DMS153 treated with DMSO at 0.1 percent for 48 hours (cell line): Measurements from ENCODE around the gene PVRIG.
"Not testable (repeated sequence)": the region's sequence is repeated elsewhere in the genome, so short reads cannot be mapped to it uniquely, and the experiment has no call there.

Experiments used
- DNase-seq: peaks from one replicate; lab custom pipeline; 2025; ENCODE audit not compliant: unreplicated experiment; lab: John Stamatoyannopoulos, UW

Gene PVRIG

GRCh38 chr7:100192969-100193368 is 26.8 kb upstream of the PVRIG start:
- no peak for DNase-seq

- DNase-seq = no peak
Observed at GRCh38 chr7:100195222-100195621, 24.5 kb upstream of the PVRIG start.

- not testable (repeated sequence) for DNase-seq
Observed at GRCh38 chr7:100195901-100196322, 23.8 kb upstream of the PVRIG start.

GRCh38 chr7:100198266-100198665 is 21.5 kb upstream of the PVRIG start:
- DNase-seq = no peak

- DNase-seq = no peak
Observed at GRCh38 chr7:100200693-100201092, 19.1 kb upstream of the PVRIG start.

GRCh38 chr7:100204454-100204853 is 15.3 kb upstream of the PVRIG start:
- DNase-seq = no peak

GRCh38 chr7:100208911-100209408 is 10.8 kb upstream of the PVRIG start:
- DNase-seq = no peak

- no peak for DNase-seq
Observed at GRCh38 chr7:100209493-100209892, 10.3 kb upstream of the PVRIG start.

- no peak for DNase-seq
Observed at GRCh38 chr7:100210805-100211204, 8.9 kb upstream of the PVRIG start.

GRCh38 chr7:100211342-100211780 is 8.4 kb upstream of the PVRIG start:
- no peak for DNase-seq

- no peak for DNase-seq
Observed at GRCh38 chr7:100212631-100213286, 7.0 kb upstream of the PVRIG start.

GRCh38 chr7:100213672-100214071 is 6.1 kb upstream of the PVRIG start:
- DNase-seq = no peak

GRCh38 chr7:100214356-100214755 is 5.4 kb upstream of the PVRIG start:
- not testable (repeated sequence) for DNase-seq

GRCh38 chr7:100215895-100216294 is 3.9 kb upstream of the PVRIG start:
- no peak for DNase-seq

- peak; percentile 23 for DNase-seq
Observed at GRCh38 chr7:100217934-100218333, 1.8 kb upstream of the PVRIG start.

- no peak for DNase-seq
Observed at GRCh38 chr7:100219271-100219737, 445 bp upstream of the PVRIG start.

- DNase-seq = no peak
Observed at GRCh38 chr7:100220586-100221230, 959 bp downstream of the PVRIG start.

- no peak for DNase-seq
Observed at GRCh38 chr7:100221231-100221718, 1.5 kb downstream of the PVRIG start.

GRCh38 chr7:100221767-100222444 is 2.2 kb downstream of the PVRIG start:
- no peak for DNase-seq

- DNase-seq = no peak
Observed at GRCh38 chr7:100222445-100223132, 2.8 kb downstream of the PVRIG start.

- DNase-seq = not testable (repeated sequence)
Observed at GRCh38 chr7:100223376-100223927, 3.7 kb downstream of the PVRIG start.
